NT2/D1 (cell line): ENCODE data around the gene CLDN24.

Source experiments
- DNase-seq: peaks from one replicate; pipeline ENCODE4 v3.0.0-alpha.2; 2011; ENCODE audit warnings: low read depth, low spot score
- H3K27me3 ChIP-seq: 2 replicates; pipeline ENCODE4 v1.6.0; 2011; ENCODE audit warnings: mild to moderate bottlenecking; ENCODE audit not compliant: insufficient read length, insufficient read depth
- H3K36me3 ChIP-seq: 2 replicates; pipeline ENCODE4 v1.6.1; 2011; ENCODE audit warnings: mild to moderate bottlenecking, low read length, mixed read lengths; ENCODE audit not compliant: insufficient read depth, insufficient read length
- H3K4me1 ChIP-seq: 2 replicates; pipeline ENCODE4 v1.5.1; 2011; ENCODE audit not compliant: insufficient read depth, insufficient read length
- H3K4me3 ChIP-seq: 2 replicates; pipeline ENCODE4 v1.5.1; 2011; ENCODE audit warnings: low read depth; ENCODE audit not compliant: insufficient read length
- H3K9ac ChIP-seq: 2 replicates; pipeline ENCODE4 v1.6.0; 2011; ENCODE audit warnings: low read depth; ENCODE audit not compliant: insufficient read length
- H3K9me3 ChIP-seq: 2 replicates; pipeline ENCODE4 v1.5.1; 2011; ENCODE audit warnings: mild to moderate bottlenecking, low read length; ENCODE audit not compliant: insufficient read depth
- SUZ12 ChIP-seq: IDR thresholded peaks from 2 replicates; pipeline ENCODE4 v1.6.1; 2011; ENCODE audit not compliant: insufficient read length, insufficient read depth; ENCODE audit errors: extremely low read depth
- YY1 ChIP-seq: IDR thresholded peaks from 2 replicates; pipeline ENCODE4 v1.6.1; 2011; ENCODE audit not compliant: insufficient read length, insufficient read depth
- ZNF274 ChIP-seq: IDR thresholded peaks from 2 replicates; pipeline ENCODE4 v1.6.1; 2011; ENCODE audit warnings: mild to moderate bottlenecking, low read depth, low read length

The CLDN24 gene

DNA sequence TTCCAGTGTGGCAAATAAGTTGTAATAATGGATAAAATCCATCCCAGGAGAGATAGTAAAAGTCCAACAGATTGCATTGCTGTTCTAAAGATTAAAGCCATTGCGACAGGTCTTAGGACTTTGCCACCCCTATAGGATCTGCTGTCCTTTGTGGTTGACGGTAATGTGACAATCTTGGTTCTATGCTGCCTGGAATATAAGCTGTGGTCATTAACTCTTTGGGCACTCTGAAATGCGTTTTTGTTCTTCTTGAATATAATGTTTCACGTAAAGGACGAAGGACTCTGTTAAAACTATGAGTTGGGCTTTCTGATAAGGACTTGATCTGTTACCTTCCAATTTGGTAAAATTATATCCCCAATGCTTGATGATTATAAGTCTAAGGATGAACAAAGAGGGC is at the start of gene CLDN24:
CLDN24 (minus strand) TSS at position 101 of the 400 bp plus-strand sequence; CDS start at position 101, 0 bp downstream.
- DNase-seq = no peak
- TF ChIP-seq ZNF274 = no peak
- no peak for TF ChIP-seq SUZ12
- no peak for TF ChIP-seq YY1
- no peak within 1 kb of the TSS for H3K9ac ChIP-seq

DNA sequence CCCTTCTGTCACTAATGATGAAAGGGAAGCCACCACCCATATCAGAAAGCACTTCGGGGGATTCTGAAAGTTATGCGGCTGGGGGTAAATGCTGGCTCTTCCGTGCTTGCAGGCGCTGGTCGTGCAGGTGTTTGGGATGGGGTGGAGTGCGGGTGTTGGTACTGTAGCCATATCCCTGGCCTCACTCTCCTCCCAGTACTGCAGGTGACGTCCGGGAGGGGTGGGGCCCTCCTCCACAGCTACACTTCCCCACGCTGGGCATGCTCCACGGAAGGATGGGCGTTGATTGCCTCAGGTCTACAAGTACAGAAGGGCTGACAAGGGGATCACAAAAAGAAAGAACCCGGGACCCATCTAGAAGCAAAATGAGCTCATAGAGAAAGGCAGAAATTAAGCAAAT is 48.6 kb upstream of the CLDN24 start:
- no peak for DNase-seq
- Histone ChIP-seq H3K27me3 (no peaks in the 10 kb centered on the region), H3K4me1 (peaks cover 5% of the 10 kb centered on the region), H3K4me3 (no peak overlapping the region), H3K36me3 (no peaks in the 10 kb centered on the region), H3K9me3 (no peaks in the 10 kb centered on the region; the same call in 1 of the 2 replicates), H3K9ac (no peak overlapping the region)
- TF ChIP-seq ZNF274 (no peak), SUZ12 (no peak), YY1 (no peak)

More for the DNA sequence above, at the start of gene CLDN24:
- peaks cover 10% of the 10 kb centered on the region; the same call in 1 of the 2 replicates for H3K9me3 ChIP-seq
- no peaks in the 10 kb centered on the region for H3K4me1 ChIP-seq
- no peaks in the 10 kb centered on the region for H3K27me3 ChIP-seq
- no peak within 1 kb of the TSS for H3K4me3 ChIP-seq
- peaks cover 6% of the 10 kb centered on the region for H3K36me3 ChIP-seq

DNA sequence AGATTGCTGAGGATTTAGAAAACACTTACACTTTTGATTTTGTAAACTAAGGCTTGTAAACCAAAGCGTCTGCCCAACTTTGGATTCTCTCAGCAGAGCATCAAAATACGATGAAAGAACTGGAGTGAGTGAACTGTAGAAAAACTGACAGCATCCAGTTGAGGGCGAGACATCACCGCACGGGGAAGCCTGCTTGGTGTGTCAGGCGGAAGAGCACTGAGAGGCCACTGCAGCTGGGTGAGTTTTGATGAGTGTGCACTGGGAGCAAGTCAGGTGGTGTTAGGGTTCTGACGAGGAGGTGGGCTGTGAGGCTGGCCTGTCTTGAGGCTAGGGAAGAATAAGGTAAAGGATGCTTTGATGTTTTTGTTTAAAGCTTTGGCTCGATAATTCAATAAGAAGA is 46.8 kb upstream of the CLDN24 start:
- TF ChIP-seq YY1 = no peak
- TF ChIP-seq ZNF274 = no peak
- TF ChIP-seq SUZ12 = no peak
- H3K4me3 ChIP-seq = no peak overlapping the region
- H3K36me3 ChIP-seq = no peaks in the 10 kb centered on the region
- H3K9me3 ChIP-seq = no peaks in the 10 kb centered on the region; the same call in 1 of the 2 replicates
- no peak overlapping the region for H3K9ac ChIP-seq
- no peaks in the 10 kb centered on the region for H3K27me3 ChIP-seq
- peaks cover 5% of the 10 kb centered on the region for H3K4me1 ChIP-seq
- DNase-seq = no peak

- no peak overlapping the region for H3K4me3 ChIP-seq
- DNase-seq = no peak
- no peaks in the 10 kb centered on the region for H3K27me3 ChIP-seq
- no peaks in the 10 kb centered on the region for H3K9me3 ChIP-seq
- H3K9ac ChIP-seq = no peak overlapping the region
- TF ChIP-seq ZNF274 (no peak), YY1 (no peak), SUZ12 (no peak)
- no peaks in the 10 kb centered on the region for H3K36me3 ChIP-seq
- H3K4me1 ChIP-seq = peaks cover 5% of the 10 kb centered on the region
These were observed 44.1 kb upstream of the CLDN24 start for GRCh38 chr4:183366206-183366835.

- H3K4me3 ChIP-seq = no peak overlapping the region
- DNase-seq = no peak
- H3K27me3 ChIP-seq = no peaks in the 10 kb centered on the region
- no peak overlapping the region for H3K9ac ChIP-seq
- peaks cover 5% of the 10 kb centered on the region for H3K4me1 ChIP-seq
- H3K36me3 ChIP-seq = no peaks in the 10 kb centered on the region
- H3K9me3 ChIP-seq = no peaks in the 10 kb centered on the region
- TF ChIP-seq SUZ12 (no peak), ZNF274 (no peak), YY1 (no peak)
These were observed 41.8 kb upstream of the CLDN24 start for GRCh38 chr4:183364025-183364424.

DNA sequence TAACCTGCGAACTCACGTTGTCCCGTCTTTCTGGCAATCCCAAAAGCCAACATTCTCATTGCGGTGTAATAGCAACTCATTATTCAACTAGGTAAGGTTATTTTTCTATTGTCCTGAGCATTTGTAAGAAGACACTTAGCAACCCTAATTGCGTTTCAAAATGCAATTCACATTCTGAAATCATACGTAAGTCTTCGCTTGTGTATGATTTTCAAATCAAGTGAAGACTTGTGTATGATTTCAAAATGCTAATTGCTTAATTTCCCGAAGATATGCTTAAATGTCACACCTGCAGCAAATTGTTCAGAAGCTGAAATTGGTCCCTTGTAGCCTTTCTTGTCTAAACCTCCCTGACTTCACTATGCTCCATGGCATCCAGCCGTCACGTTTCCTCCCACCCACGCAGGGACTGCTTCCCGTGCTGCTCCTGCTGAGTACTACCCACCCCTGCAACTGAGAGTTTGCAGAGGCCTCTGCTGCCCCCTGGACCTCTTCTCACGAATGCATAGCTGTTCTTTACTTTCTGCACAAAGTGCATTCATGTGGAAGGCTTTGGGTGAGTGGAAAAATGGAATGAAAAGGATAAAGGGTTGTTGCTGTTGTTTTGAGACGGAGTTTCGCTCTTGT is 40.8 kb upstream of the CLDN24 start:
- Histone ChIP-seq H3K9ac (no peak overlapping the region), H3K4me3 (no peak overlapping the region), H3K9me3 (no peaks in the 10 kb centered on the region), H3K27me3 (no peaks in the 10 kb centered on the region), H3K4me1 (peaks cover 5% of the 10 kb centered on the region), H3K36me3 (no peaks in the 10 kb centered on the region)
- peak; percentile 6 for DNase-seq
- TF ChIP-seq ZNF274 = no peak
- no peak for TF ChIP-seq YY1
- TF ChIP-seq SUZ12 = no peak

DNA sequence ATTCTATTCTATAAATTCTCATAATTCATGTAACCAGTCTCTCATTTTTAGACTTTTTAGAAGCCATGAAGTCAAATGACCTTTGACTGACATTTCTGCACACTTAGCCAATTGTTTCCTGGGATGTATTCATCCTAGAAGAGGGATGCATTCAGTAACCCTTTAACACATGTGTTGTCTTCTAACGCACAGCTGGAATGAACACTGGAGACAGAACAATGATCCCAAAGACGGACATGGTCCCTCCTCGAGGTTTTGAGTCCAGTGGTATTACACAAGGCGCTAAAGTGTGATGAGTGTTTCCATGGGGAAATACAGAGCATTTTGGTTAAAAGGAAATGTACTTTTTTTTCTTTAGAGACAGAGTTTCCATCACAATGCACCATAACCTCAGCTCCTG is 39.8 kb upstream of the CLDN24 start:
- Histone ChIP-seq H3K27me3 (no peaks in the 10 kb centered on the region), H3K4me3 (no peak overlapping the region), H3K9me3 (no peaks in the 10 kb centered on the region), H3K9ac (no peak overlapping the region), H3K36me3 (no peaks in the 10 kb centered on the region), H3K4me1 (peaks cover 5% of the 10 kb centered on the region)
- no peak for DNase-seq
- no peak for TF ChIP-seq SUZ12
- no peak for TF ChIP-seq YY1
- no peak for TF ChIP-seq ZNF274
